AG09319 (cell line): ENCODE data around the gene COG7.
"Not testable (repeated sequence)": the region's sequence is repeated elsewhere in the genome, so short reads cannot be mapped to it uniquely, and the experiment has no call there.

Experiments
- DNase-seq: peaks from one replicate; pipeline ENCODE4 v3.0.0-alpha.2; 2010; ENCODE audit warnings: low read depth; ENCODE audit errors: extremely low read depth
- CTCF ChIP-seq: IDR thresholded peaks from 2 replicates; pipeline ENCODE4 v1.5.1; 2011; ENCODE audit warnings: low read depth, mild to moderate bottlenecking, inconsistent platforms, low read length, moderate library complexity

COG7 gene

GRCh38 chr16:23382279-23382678, 70.7 kb downstream of the COG7 start:
- no peak for TF ChIP-seq CTCF
- no peak for DNase-seq

- not testable (repeated sequence) for DNase-seq
These were observed 71.3 kb downstream of the COG7 start for GRCh38 chr16:23381702-23382101.

- no peak for DNase-seq
- no peak for TF ChIP-seq CTCF
These were observed 72.5 kb downstream of the COG7 start for GRCh38 chr16:23380501-23380951.

GRCh38 chr16:23379707-23380106, 73.3 kb downstream of the COG7 start:
- no peak for DNase-seq
- TF ChIP-seq CTCF, result no peak

- no peak for DNase-seq
- no peak for TF ChIP-seq CTCF
These were observed 74.1 kb downstream of the COG7 start for GRCh38 chr16:23378921-23379320.

GRCh38 chr16:23378256-23378655, 74.7 kb downstream of the COG7 start:
- TF ChIP-seq CTCF, result no peak
- DNase-seq, result no peak

GRCh38 chr16:23377071-23377931, 75.7 kb downstream of the COG7 start:
- no peak for TF ChIP-seq CTCF
- no peak for DNase-seq

- no peak for TF ChIP-seq CTCF
- DNase-seq, result no peak
These were observed 77.3 kb downstream of the COG7 start for GRCh38 chr16:23375643-23376042.
